Measurements from ENCODE around the gene OLA1. TPM values are rescaled to one million over a fixed set of nuclear protein-coding genes. Genes with fewer than 3 reads are reported as not detected.

Gene OLA1
- total and polyA plus RNA-seq, 2 donors (not counting 1 experiment from before 2014, with no cell fraction given) = 13.9 to 47.7 TPM

GRCh38 chr2:174024524-174025270 is 223.6 kb downstream of the OLA1 start:
- Mint-ChIP-seq H3K27me3 (no peaks in the 10 kb centered on the region), H3K9me3 (ENCODE audit: insufficient read depth) (no peaks in the 10 kb centered on the region), H3K27ac (no peak overlapping the region), H3K4me3 (no peak overlapping the region), H3K4me1 (peaks cover 9% of the 10 kb centered on the region)
- 83% methylated on average over 12 of the region's 14 CpGs for WGBS (ENCODE audit: insufficient coverage)
- Histone ChIP-seq H3K27me3 (replicated peaks in 1 of 4; ENCODE audit: control extremely low read depth in 1 of 4, control insufficient read depth in 3 of 4, insufficient read depth in 4 of 4, low read length in 3 of 4) (no peaks in the 10 kb centered on the region), H3K4me3 (ENCODE audit: control extremely low read depth in 1 of 5, extremely low read depth in 1 of 5, insufficient read depth in 1 of 5, low read depth in 2 of 5, low read length in 4 of 5) (no peak overlapping the region), H3K79me2 (ENCODE audit: control insufficient read depth, insufficient read depth, low read length) (no peaks in the 10 kb centered on the region), H2AFZ (ENCODE audit: insufficient read depth, low read depth, low read length, poor library complexity, severe bottlenecking) (no peak overlapping the region), H3K9me3 (ENCODE audit: control extremely low read depth in 1 of 3, control insufficient read depth in 2 of 3, insufficient read depth in 1 of 3, low read length in 2 of 3) (peaks cover 0 to 7% (median 0%) of the 10 kb centered on the region in 3 donors), H3K36me3 (replicated peaks in 1 of 2; ENCODE audit: control extremely low read depth in 1 of 2, control insufficient read depth in 1 of 2, extremely low read depth in 1 of 2, insufficient read depth in 2 of 2, low read length in 1 of 2) (no peaks in the 10 kb centered on the region), H3K27ac (ENCODE audit: low read length in 2 of 2) (no peak overlapping the region), H3K4me1 (ENCODE audit: control insufficient read depth in 2 of 2, insufficient read depth in 2 of 2, low read length in 2 of 2) (peaks cover 3 to 6% of the 10 kb centered on the region in 2 donors), H3K4me2 (replicated peaks; ENCODE audit: low read depth, low read length, poor library complexity, severe bottlenecking) (no peak overlapping the region), H4K20me1 (ENCODE audit: control insufficient read depth, insufficient read depth, low read length, poor library complexity, severe bottlenecking) (no peaks in the 10 kb centered on the region), H3K9ac (ENCODE audit: low read length) (no peak overlapping the region)
- no peak for TF ChIP-seq CTCF (IDR thresholded peaks at IDR 0.05)
- no peak for TF ChIP-seq EZH2 (IDR thresholded peaks at IDR 0.05; ENCODE audit: borderline replicate concordance, insufficient read depth, low read depth, low read length, poor library complexity, severe bottlenecking)
- DNase-seq (no peak), ATAC-seq (ENCODE audit: low read depth) (no peak)
- CTCF ChIA-PET = no interaction called here
- POLR2A ChIA-PET = no interaction called here
- intact Hi-C loops (cut with micrococcal nuclease) = no loop called here

All from B cell (primary cell).